ENCODE measurements around the gene PSMB8. TPM values are rescaled to one million over a fixed set of nuclear protein-coding genes. Genes with fewer than 3 reads are reported as not detected.

PSMB8 gene
- total RNA-seq, 1 experiment from 2014 or later: 31.6 TPM

DNA sequence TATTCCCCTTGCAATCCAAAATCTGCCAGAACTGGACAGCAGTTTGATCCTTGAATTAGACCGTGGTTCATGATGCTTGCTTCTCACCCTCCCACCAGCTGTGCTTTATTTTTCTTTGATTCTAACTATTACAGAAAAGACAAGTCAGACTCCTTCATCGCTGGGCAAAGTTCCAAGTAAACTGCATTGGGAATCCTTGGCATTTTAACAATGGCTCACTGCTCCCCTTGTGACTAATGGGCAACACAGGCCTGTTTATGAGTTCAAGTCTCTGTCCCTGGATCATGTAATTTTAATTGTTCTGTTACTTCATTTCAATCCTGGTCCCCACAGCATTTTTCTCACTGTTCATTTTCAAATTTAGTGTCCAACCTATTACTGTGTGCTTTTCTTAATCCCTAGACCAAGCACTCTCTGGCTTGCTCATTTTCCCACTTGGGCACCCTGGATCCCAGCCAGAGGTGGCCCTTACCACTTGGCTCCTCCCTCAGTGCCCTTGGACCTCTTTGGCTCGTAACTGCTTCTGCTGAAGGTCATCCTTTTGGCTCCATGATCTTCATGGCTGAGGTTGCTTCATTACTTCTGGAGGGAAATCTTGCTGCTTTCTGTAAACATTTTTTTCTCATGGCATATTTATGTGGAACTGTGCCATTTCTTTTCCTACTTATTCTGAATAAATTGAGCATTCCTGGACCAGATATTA is 43.0 kb upstream of the PSMB8 start:
- Histone ChIP-seq H3K79me2 (ENCODE audit: low read length) (no peaks in the 10 kb centered on the region), H3K36me3 (ENCODE audit: low read depth, low read length) (no peaks in the 10 kb centered on the region), H3K4me2 (ENCODE audit: low read length) (no peak overlapping the region), H3K27ac (ENCODE audit: low read length) (no peak overlapping the region), H3K4me3 (ENCODE audit: low read length) (no peak overlapping the region), H4K20me1 (ENCODE audit: low read length) (no peaks in the 10 kb centered on the region), H3K9me3 (ENCODE audit: low read length) (no peaks in the 10 kb centered on the region), H3F3A (ENCODE audit: low read length, unreplicated experiment) (no peaks in the 10 kb centered on the region), H3K9me2 (replicated peaks; ENCODE audit: low read length) (no peaks in the 10 kb centered on the region), H3K4me1 (ENCODE audit: insufficient read depth, low read length) (0 out of 2 replicates have a peak, but pooled peaks cover 4% of the 10 kb centered on the region), H3K27me3 (ENCODE audit: low read length) (no peaks in the 10 kb centered on the region), H3K9ac (ENCODE audit: low read length) (no peak overlapping the region), H2AFZ (ENCODE audit: low read length) (no peak overlapping the region)
- ChIA-PET CTCF (interaction anchor here (1.0 to 1.7 kb wide), 3 partner anchors 46 to 98 kb away, joined by 4 to 22 read pairs (median 5); partner anchors contain the start of gene HLA-DMA), POLR2A (ENCODE audit: unreplicated experiment) (no interaction called here)
- ATAC-seq (peak; percentile 51), DNase-seq (peak; percentile 79)
- no TSS peak for BruUV-seq (replicated peaks)
- intact Hi-C loops (cut with micrococcal nuclease): loop anchor here (5.0 to 10.0 kb wide), 2 partner anchors 45 to 258 kb away; no protein-coding TSS in a partner anchor
- TF ChIP-seq EZH2 (IDR thresholded peaks at IDR 0.05; ENCODE audit: low read length, unreplicated experiment) (no peak), EZH2phosphoT487 (IDR thresholded peaks at IDR 0.05; ENCODE audit: borderline replicate concordance, low read length) (no peak)
- TF ChIP-seq, protein P1, sequence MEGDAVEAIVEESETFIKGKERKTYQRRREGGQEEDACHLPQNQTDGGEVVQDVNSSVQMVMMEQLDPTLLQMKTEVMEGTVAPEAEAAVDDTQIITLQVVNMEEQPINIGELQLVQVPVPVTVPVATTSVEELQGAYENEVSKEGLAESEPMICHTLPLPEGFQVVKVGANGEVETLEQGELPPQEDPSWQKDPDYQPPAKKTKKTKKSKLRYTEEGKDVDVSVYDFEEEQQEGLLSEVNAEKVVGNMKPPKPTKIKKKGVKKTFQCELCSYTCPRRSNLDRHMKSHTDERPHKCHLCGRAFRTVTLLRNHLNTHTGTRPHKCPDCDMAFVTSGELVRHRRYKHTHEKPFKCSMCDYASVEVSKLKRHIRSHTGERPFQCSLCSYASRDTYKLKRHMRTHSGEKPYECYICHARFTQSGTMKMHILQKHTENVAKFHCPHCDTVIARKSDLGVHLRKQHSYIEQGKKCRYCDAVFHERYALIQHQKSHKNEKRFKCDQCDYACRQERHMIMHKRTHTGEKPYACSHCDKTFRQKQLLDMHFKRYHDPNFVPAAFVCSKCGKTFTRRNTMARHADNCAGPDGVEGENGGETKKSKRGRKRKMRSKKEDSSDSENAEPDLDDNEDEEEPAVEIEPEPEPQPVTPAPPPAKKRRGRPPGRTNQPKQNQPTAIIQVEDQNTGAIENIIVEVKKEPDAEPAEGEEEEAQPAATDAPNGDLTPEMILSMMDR (conservative IDR thresholded peaks at IDR 0.05; ENCODE audit: low read depth, low read length): no peak

DNA sequence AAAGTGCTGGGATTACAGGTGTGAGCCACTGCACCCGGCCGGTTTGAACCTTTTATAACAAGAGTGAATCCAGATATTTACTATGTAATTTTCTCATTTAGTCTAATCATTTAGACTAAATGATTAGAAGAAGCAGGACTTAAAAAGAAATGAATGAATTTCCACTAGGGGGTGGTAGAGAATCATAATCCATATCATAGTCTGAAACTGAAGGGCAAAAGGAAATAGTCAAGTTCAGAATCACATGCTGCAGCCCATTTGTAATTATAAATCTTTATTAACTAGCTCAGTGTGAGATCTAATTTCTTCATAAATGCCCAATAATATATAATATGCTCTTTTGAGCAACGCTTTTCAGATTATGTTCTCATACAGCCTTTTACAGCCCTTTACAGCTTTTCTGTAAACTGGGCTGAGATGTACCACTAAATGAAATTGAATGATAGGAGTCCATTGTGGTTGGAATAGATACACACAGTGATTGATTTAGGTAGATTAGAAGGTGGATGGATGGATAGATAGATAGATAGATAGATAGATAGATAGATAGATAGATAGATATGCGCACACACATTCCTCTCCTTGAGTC is 41.9 kb upstream of the PSMB8 start:
- Histone ChIP-seq H3K27ac (ENCODE audit: low read length) (no peak overlapping the region), H3F3A (ENCODE audit: low read length, unreplicated experiment) (no peaks in the 10 kb centered on the region), H3K9me2 (replicated peaks; ENCODE audit: low read length) (no peaks in the 10 kb centered on the region), H3K4me3 (ENCODE audit: low read length) (no peak overlapping the region), H4K20me1 (ENCODE audit: low read length) (no peaks in the 10 kb centered on the region), H3K9me3 (ENCODE audit: low read length) (no peaks in the 10 kb centered on the region), H3K27me3 (ENCODE audit: low read length) (no peaks in the 10 kb centered on the region), H3K4me2 (ENCODE audit: low read length) (no peak overlapping the region), H3K36me3 (ENCODE audit: low read depth, low read length) (no peaks in the 10 kb centered on the region), H3K9ac (ENCODE audit: low read length) (no peak overlapping the region), H2AFZ (ENCODE audit: low read length) (no peak overlapping the region), H3K4me1 (ENCODE audit: insufficient read depth, low read length) (0 out of 2 replicates have a peak, but pooled peaks cover 4% of the 10 kb centered on the region), H3K79me2 (ENCODE audit: low read length) (no peaks in the 10 kb centered on the region)
- CTCF ChIA-PET: interaction anchor here (1.0 to 1.7 kb wide), 3 partner anchors 48 to 99 kb away, joined by 4 to 22 read pairs (median 5); partner anchors contain the start of gene HLA-DMA
- DNase-seq (peak; percentile 87), ATAC-seq (peak; percentile 60)
- POLR2A ChIA-PET (ENCODE audit: unreplicated experiment): no interaction called here
- intact Hi-C loops (cut with micrococcal nuclease): loop anchor here (1.0 to 10.0 kb wide), 5 partner anchors 47 to 259 kb away; partner anchors contain the start of gene HLA-DMA
- no peak for TF ChIP-seq EZH2 (IDR thresholded peaks at IDR 0.05; ENCODE audit: low read length, unreplicated experiment)
- TF ChIP-seq, protein P1 (conservative IDR thresholded peaks at IDR 0.05; ENCODE audit: low read depth, low read length): peak; percentile 73
- no TSS peak for BruUV-seq (replicated peaks)
